ENCODE results near the gene LRRC4C. TPM values are rescaled to one million over a fixed set of nuclear protein-coding genes. Genes with fewer than 3 reads are reported as not detected.

The LRRC4C gene
- total RNA-seq, 1 donor from 2014 or later, result 0.41 TPM

DNA sequence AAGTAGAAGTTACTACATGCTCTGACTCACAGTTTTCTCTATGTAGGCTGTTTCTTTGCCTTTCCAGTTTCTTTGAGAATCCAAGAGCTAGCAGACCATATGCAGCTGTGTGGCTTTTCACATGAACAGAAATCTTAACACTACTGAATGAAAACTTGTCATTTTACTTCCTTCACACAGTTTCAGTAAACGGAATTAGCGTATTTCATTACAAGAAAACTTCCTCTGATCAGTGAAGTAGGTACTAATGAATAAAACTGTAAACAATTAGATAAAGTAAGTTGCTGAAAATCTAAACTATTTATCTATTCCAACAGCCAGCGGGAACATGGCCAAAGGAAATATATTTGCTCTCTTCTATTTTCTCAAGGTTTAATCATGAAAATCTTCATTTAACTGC is 953.2 kb downstream of the LRRC4C start:
- intact Hi-C loops (cut with micrococcal nuclease), result no loop called here
- TF ChIP-seq CTCF (IDR thresholded peaks at IDR 0.05; ENCODE audit: borderline replicate concordance), result no peak
- Histone ChIP-seq H3K27me3 (ENCODE audit: low read depth) (no peaks in the 10 kb centered on the region), H3K4me1 (no peaks in the 10 kb centered on the region), H3K4me3 (no peak overlapping the region), H3K9me3 (replicated peaks) (peaks cover 24% of the 10 kb centered on the region), H3K27ac (replicated peaks) (no peak overlapping the region), H3K36me3 (no peaks in the 10 kb centered on the region)
- no peak for DNase-seq

DNA sequence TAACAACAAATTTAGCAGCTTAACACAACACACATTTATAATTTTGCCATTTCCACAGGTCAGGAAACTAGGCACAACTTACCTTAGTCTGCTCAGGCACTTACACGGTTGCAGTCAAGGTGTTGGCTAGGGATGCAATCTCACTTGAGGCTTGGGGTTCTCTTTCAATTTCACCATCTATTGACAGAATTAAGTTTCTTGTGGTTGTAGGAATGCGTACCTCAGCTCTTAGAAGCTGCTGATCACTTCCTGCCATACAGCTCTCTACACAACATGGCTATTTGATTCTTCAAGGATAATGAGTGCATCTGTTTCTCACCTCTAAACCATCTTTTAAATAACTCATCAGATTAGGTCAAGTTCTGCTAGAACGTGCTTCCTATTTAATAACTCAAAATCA is 968.1 kb downstream of the LRRC4C start:
- Histone ChIP-seq H3K4me3 (no peak overlapping the region), H3K4me1 (no peaks in the 10 kb centered on the region), H3K27ac (replicated peaks) (no peak overlapping the region), H3K9me3 (replicated peaks) (peaks cover 11% of the 10 kb centered on the region), H3K27me3 (ENCODE audit: low read depth) (no peaks in the 10 kb centered on the region), H3K36me3 (no peaks in the 10 kb centered on the region)
- no peak for TF ChIP-seq CTCF (IDR thresholded peaks at IDR 0.05; ENCODE audit: borderline replicate concordance)
- intact Hi-C loops (cut with micrococcal nuclease), result no loop called here
- DNase-seq, result no peak

DNA sequence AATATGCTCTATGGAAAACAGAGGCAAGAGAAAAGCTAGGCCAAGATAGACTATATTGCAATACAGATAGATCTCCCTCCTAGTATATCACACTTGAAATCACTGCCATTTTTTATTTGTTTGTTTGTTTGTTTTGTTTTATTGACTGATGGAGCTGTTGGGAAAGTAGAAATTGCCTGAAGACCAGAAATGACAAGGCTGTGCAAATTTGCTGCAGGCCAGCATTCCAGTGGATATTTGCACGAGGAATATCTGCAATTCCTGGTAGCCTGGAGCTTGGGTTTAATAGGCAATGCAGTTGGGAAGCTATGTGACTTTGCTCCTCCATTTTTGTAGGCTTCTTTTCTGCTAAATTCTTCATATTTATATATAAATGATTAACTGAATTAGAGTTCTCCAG is 991.7 kb downstream of the LRRC4C start:
- Histone ChIP-seq H3K36me3 (no peaks in the 10 kb centered on the region), H3K27ac (replicated peaks) (no peak overlapping the region), H3K27me3 (ENCODE audit: low read depth) (no peaks in the 10 kb centered on the region), H3K4me3 (no peak overlapping the region), H3K9me3 (replicated peaks) (peaks cover 12% of the 10 kb centered on the region), H3K4me1 (no peaks in the 10 kb centered on the region)
- intact Hi-C loops (cut with micrococcal nuclease), result no loop called here
- TF ChIP-seq CTCF (IDR thresholded peaks at IDR 0.05; ENCODE audit: borderline replicate concordance), result no peak
- no peak for DNase-seq

GRCh38 chr11:40445391-40445790 is 1014.1 kb downstream of the LRRC4C start:
- no peak for DNase-seq
- H3K27ac ChIP-seq (replicated peaks), result no peak overlapping the region
- no peaks in the 10 kb centered on the region for H3K4me1 ChIP-seq
- H3K36me3 ChIP-seq, result no peaks in the 10 kb centered on the region
- H3K9me3 ChIP-seq (replicated peaks), result peaks cover 55% of the 10 kb centered on the region
- no peak for TF ChIP-seq CTCF (IDR thresholded peaks at IDR 0.05; ENCODE audit: borderline replicate concordance)
- H3K4me3 ChIP-seq, result no peak overlapping the region
- no peaks in the 10 kb centered on the region for H3K27me3 ChIP-seq (ENCODE audit: low read depth)
- intact Hi-C loops (cut with micrococcal nuclease), result no loop called here

DNA sequence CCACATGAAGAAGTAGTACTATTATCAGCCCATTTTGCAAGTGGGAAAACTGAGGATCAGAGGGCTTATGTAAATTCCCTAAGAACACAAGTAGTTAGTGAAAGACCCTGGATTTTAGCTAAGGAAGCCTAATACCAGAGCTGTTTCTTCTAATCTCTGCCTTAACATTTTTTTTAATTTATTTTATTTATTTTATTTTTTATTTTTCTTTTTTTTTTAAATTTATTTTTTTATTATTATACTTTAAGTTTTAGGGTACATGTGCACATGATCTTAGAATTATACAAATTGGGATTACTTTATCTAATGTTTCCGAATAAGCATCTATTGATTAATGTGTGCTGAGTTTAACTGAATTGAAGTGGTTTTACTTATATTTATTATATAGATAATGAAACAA is 1015.3 kb downstream of the LRRC4C start:
- Histone ChIP-seq H3K36me3 (no peaks in the 10 kb centered on the region), H3K4me1 (no peaks in the 10 kb centered on the region), H3K4me3 (no peak overlapping the region), H3K27ac (replicated peaks) (no peak overlapping the region), H3K27me3 (ENCODE audit: low read depth) (no peaks in the 10 kb centered on the region), H3K9me3 (replicated peaks) (peaks cover 50% of the 10 kb centered on the region)
- intact Hi-C loops (cut with micrococcal nuclease), result no loop called here
- DNase-seq, result no peak
- no peak for TF ChIP-seq CTCF (IDR thresholded peaks at IDR 0.05; ENCODE audit: borderline replicate concordance)

DNA sequence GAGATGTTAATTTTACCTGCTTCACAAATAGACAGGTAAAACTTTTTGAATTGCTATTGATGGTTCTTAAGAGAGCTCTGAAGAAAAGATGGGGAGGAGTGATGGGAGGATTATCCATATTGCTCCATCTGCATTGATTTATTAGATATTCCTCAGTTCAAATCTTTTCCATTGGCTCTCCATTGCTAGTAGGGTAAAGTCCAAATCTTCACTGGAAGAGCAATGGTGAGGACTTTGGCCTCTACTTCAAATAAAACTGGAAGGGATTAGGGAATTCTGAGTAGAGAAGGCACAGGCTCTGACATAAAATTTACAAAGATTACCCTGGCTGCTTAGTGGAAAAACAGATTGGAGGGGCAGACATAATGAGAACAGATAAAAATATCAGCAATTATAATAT is 1024.1 kb downstream of the LRRC4C start:
- TF ChIP-seq CTCF (IDR thresholded peaks at IDR 0.05; ENCODE audit: borderline replicate concordance), result no peak
- intact Hi-C loops (cut with micrococcal nuclease), result no loop called here
- Histone ChIP-seq H3K27ac (replicated peaks) (no peak overlapping the region), H3K36me3 (no peaks in the 10 kb centered on the region), H3K27me3 (ENCODE audit: low read depth) (no peaks in the 10 kb centered on the region), H3K4me1 (no peaks in the 10 kb centered on the region), H3K4me3 (no peak overlapping the region), H3K9me3 (replicated peaks) (no peaks in the 10 kb centered on the region)
- no peak for DNase-seq

Data from left ventricle myocardium inferior (tissue), 1 donor.